Stimulated activated CD8-positive, alpha-beta memory T cell treated with anti-CD3 and anti-CD28 coated beads, Interleukin-4, amount 100 ng/mL, for 1 hour (primary cell): Measurements from ENCODE around the gene VDR.
A peak's percentile ranks its signal among the peaks of the same experiment; 100 is the strongest.

ENCODE experiments used
- DNase-seq, 2 donors: peaks; one replicate each; pipeline ENCODE4 v3.0.0-alpha.2; 2020; ENCODE audit warnings: low read depth in 2 of 2, low spot score in 1 of 2

VDR gene

GRCh38 chr12:47904713-47905709 lies at the start of gene VDR:
TSS of gene VDR (minus strand) at chr12:47904994. CDS start at chr12:47879113, 25,881 bp downstream.
- DNase-seq, result peak in 1 of 2 donors; percentile 25

- DNase-seq, result no peak
These were observed 49.3 kb upstream of the VDR start for GRCh38 chr12:47954058-47954457.

- no peak for DNase-seq
These were observed 46.2 kb upstream of the VDR start for GRCh38 chr12:47950856-47951468.

DNA sequence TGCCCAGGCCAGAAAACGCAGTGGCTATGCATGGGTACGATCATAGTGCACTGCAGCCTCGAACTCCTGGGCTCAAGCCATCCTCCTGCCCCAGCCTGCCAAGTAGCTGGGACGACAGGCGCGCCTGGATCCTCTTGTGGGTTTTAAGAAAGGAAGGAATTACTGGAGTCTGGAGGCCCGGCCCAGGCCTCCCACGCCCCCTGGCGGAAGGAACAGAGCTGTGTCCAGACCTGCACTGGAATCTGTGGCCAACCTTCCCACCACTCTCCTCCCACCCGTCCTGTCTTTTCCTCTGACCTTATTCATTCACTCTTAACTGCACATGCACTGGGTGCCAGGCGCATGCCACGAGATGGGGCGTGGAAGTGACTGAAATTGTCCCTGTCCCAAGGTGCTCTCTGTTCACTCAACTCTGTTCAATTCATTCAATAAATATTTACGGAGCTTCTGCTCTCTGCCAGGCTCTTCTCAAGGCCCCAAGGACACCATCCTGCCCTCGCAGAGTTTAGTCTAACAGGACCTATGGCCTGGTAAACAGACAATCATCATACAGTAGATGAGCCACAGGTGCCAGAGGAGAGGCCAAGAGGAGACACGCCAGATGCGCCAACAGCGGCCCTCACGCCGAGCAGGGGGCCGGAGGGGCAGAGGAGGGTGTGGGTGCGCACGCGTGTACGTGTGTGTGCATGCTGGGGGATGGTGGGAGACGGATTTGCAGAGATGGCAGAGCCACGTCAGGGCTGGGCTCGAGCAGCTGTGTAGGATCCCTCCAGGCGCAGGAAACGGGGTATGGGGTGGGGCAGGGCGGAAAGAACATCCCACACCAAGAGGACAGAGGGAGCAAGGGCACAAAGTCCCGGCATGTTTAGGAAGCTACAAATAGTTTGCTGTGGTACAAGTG lies 44.9 kb upstream of the VDR start:
- peak in 1 of 2 donors; percentile 9 for DNase-seq

GRCh38 chr12:47947341-47947740 lies 42.5 kb upstream of the VDR start:
- no peak for DNase-seq

- DNase-seq, result no peak
These were observed 41.9 kb upstream of the VDR start for GRCh38 chr12:47946413-47947323.

- DNase-seq, result no peak
These were observed 40.5 kb upstream of the VDR start for GRCh38 chr12:47945341-47945728.

DNA sequence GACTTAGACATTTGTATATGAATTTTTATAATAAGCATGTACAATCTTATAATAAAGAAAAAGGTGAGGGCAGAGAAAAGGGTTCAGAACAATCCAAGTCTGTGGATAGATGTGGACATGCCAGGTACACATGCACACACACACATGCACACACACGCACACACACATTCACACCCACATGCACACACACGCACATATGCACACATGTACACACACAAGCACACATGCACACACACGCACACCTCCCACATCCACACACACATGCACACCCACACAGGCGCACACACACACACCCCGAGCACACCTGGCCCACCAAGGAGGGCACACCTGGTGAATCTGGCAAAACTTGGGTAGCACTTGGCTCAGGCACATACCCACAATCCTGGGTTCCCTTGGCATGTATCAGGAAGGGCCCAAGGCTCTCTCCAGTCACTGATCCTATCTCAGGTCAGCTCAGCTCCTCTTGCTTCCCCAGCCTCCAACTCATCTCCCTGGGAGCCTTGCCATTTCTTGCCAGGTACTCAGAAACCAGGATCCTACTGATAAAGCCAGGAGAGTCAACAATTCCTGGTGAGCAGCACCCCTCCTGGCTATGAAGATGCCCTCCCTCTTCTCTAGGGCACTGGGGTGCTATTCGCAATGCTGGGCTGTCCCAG lies 40.0 kb upstream of the VDR start:
- DNase-seq, result no peak

- no peak for DNase-seq
These were observed 39.0 kb upstream of the VDR start for GRCh38 chr12:47943623-47944340.

- DNase-seq, result no peak
These were observed 37.9 kb upstream of the VDR start for GRCh38 chr12:47942614-47943225.

GRCh38 chr12:47941871-47942613 lies 37.2 kb upstream of the VDR start:
- peak in 1 of 2 donors; percentile 25 for DNase-seq

GRCh38 chr12:47941475-47941780 lies 36.6 kb upstream of the VDR start:
- no peak for DNase-seq

GRCh38 chr12:47940773-47941474 lies 36.1 kb upstream of the VDR start:
- no peak for DNase-seq

DNA sequence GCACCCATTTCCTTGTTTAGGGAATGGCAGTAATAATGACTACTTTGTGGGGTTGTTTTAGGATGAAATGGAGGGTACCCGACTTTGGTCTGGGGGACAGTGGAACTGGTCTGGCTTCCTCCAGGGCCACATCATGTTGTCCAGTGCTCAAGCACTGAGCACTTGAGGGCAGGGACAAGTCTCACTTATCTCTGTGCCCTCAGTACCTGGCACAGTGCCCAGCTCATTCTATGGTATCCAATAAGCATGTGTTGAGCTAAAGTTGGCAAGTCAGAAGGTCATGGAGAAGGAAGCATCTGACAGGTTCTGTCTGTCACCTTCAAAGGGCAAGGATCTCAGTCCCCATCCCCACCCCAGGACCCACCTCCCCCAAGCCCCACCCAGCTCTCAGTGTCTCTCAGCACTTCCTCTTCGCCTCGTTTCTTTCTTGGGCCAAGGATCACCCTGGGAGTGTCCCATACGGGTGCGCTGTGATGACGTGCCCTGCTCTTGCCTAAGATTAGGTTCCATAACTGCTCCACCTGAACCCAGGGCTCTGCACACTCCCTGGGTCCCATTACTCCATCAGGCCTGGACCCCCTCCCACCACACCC lies 34.3 kb upstream of the VDR start:
- DNase-seq, result no peak

DNA sequence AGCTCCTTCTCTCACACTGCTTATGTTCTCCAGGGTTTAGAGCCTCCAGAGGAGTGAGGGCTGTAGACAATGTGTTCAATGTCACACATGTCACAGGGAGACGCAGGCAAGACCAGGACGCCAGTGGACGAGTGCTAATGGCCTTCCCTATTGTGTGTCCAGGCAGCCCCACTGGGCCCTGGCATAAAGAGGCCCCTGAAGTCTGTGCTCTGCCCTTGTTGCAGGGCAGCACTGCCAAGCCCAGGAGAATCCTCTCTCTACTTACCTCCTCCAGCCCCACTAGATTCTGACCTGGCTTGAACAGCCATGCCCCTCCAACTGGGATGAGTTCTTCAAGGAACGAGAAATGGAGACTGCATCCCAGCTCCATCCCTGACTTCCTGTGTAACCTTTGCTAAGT lies 33.8 kb upstream of the VDR start:
- no peak for DNase-seq

GRCh38 chr12:47938093-47938492 lies 33.3 kb upstream of the VDR start:
- no peak for DNase-seq

DNA sequence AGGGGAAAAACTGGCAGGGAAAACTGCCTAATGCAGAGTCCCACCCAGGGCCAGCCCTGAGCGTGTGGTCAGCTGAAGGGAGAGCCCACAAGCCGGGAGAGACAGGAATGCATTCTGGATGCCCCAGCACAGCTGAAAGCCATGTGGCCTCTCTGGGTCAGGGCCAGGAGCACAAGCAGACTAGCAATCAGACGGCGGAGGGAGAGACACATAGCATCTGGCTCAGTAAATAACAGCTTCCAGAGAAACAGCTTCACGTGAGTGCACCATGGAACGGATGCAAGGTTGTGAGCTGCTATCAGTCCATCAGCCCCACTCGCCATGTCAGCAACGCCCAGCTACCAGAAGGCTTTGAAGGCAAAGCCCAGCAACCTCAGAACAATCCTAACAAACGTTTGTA lies 30.4 kb upstream of the VDR start:
- DNase-seq, result no peak
